Osteocyte (in vitro differentiated cells): ENCODE measurements around the gene ABCC11. TPM values are rescaled to one million over a fixed set of nuclear protein-coding genes. Genes with fewer than 3 reads are reported as not detected.

Experiments used
- DNase-seq: peaks from one replicate; pipeline ENCODE4 v3.0.0; 2021; ENCODE audit warnings: mixed read lengths; ENCODE audit not compliant: unreplicated experiment; ENCODE audit errors: extremely low spot score
- H3K27ac Mint-ChIP-seq: one replicate; pipeline ENCODE4 v1.8.0; 2021; ENCODE audit warnings: mild to moderate bottlenecking, mixed read lengths; ENCODE audit not compliant: unreplicated experiment
- H3K27me3 Mint-ChIP-seq: one replicate; pipeline ENCODE4 v1.8.0; 2021; ENCODE audit warnings: mixed read lengths; ENCODE audit not compliant: unreplicated experiment
- H3K36me3 Mint-ChIP-seq: one replicate; pipeline ENCODE4 v1.8.0; 2021; ENCODE audit warnings: mixed read lengths; ENCODE audit not compliant: unreplicated experiment
- H3K4me1 Mint-ChIP-seq: one replicate; pipeline ENCODE4 v1.8.0; 2021; ENCODE audit warnings: mixed read lengths; ENCODE audit not compliant: unreplicated experiment
- H3K4me3 Mint-ChIP-seq: one replicate; pipeline ENCODE4 v1.8.0; 2021; ENCODE audit warnings: mild to moderate bottlenecking, moderate library complexity, mixed read lengths; ENCODE audit not compliant: unreplicated experiment
- H3K9me3 Mint-ChIP-seq: one replicate; pipeline ENCODE4 v1.8.0; 2021; ENCODE audit warnings: mixed read lengths; ENCODE audit not compliant: unreplicated experiment
- total RNA-seq: library from RNA; stranded (reverse); gene quantifications from 2 replicates; pipeline ENCODE4 v1.2.1, GENCODE V29; 2021
- TF ChIP-seq, protein P1 (sequence below): fragments of 200-600 bp; sonication (generic); IDR thresholded peaks from 2 replicates; pipeline ENCODE4 v1.5.0; 2021; ENCODE audit warnings: antibody characterized with exemption, mild to moderate bottlenecking, moderate library complexity

ABCC11 gene
- total RNA-seq, 1 donor from 2014 or later, result 0.48 TPM

DNA sequence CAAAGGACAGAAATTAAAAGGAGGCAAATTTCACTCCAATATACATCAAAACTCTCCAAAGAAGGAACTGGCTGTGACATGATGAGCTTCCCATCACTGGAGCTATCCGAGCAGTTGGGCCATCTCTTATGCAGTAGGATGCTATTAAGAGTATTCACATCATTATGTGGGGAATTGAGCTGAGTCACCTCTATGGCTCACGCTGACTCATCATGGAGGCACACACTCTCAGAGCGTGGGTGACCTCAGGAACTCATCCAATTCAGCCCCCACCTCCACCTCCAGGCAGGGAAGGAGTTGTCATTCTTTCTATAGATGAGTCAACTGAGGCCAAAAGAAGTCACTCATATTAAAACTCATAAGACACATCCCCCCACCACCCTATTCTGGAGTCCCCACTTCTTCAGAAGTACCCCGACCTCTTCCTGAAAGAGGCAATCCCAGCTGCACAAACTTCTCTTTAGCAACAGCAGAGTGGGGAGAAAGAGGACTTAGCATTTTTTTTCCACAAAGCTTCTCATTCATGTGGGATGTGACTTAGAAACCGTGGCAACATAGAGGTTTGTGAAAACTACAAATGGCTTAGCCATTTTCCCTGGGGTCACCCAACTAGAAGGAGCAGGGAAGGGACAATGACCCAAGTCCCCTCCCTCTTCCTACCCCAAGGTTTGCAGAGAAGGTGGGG, 124.1 kb downstream of the ABCC11 start:
- Mint-ChIP-seq H3K4me3 (no peak overlapping the region), H3K27me3 (no peaks in the 10 kb centered on the region), H3K27ac (peak overlapping the region; percentile 88), H3K9me3 (no peaks in the 10 kb centered on the region), H3K36me3 (no peaks in the 10 kb centered on the region), H3K4me1 (peaks cover 64% of the 10 kb centered on the region)
- DNase-seq, result no peak
- TF ChIP-seq, protein P1, sequence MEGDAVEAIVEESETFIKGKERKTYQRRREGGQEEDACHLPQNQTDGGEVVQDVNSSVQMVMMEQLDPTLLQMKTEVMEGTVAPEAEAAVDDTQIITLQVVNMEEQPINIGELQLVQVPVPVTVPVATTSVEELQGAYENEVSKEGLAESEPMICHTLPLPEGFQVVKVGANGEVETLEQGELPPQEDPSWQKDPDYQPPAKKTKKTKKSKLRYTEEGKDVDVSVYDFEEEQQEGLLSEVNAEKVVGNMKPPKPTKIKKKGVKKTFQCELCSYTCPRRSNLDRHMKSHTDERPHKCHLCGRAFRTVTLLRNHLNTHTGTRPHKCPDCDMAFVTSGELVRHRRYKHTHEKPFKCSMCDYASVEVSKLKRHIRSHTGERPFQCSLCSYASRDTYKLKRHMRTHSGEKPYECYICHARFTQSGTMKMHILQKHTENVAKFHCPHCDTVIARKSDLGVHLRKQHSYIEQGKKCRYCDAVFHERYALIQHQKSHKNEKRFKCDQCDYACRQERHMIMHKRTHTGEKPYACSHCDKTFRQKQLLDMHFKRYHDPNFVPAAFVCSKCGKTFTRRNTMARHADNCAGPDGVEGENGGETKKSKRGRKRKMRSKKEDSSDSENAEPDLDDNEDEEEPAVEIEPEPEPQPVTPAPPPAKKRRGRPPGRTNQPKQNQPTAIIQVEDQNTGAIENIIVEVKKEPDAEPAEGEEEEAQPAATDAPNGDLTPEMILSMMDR, result no peak

DNA sequence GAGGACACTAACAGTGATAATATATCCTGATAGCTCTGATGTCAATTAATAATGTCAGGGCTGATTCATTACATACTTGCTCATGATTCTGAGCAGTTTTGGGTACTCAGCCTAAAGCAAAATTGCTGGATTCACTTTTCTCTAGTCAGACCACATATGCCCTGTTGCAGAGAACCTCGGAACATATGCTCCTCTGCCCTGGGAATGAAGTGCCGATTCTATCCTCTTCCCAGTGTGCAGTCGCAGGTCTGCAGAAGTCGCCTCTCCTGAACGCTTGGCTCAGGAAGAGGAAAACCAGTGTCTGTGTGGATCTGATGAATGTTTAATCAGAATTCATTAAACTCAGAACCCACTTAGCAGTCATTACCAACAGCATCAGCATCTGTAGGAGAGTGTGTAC, 126.1 kb downstream of the ABCC11 start:
- no peaks in the 10 kb centered on the region for H3K9me3 Mint-ChIP-seq

DNA sequence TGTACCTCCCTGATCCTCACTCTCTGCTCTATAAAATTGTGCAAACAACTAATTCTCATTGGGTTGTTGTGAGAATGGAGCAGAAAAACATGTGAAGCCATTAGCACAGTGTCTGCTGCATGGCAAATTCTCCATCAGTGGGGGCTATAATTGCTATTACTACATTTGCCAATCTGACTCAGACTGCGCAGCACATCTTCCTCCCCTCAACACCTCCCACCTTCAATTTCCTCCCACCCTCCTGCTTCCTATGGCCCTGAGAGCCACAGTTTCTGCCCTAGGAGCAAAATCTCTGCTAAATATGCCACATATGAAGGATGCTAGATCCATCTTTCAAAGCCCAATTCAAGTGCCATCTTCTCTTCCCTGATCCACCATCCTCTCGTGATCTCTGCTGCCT, 128.5 kb downstream of the ABCC11 start:
- peak overlapping the region; percentile 28 for H3K27ac Mint-ChIP-seq
- H3K4me3 Mint-ChIP-seq, result no peak overlapping the region
- H3K36me3 Mint-ChIP-seq, result no peaks in the 10 kb centered on the region
- H3K9me3 Mint-ChIP-seq, result no peaks in the 10 kb centered on the region
- no peaks in the 10 kb centered on the region for H3K27me3 Mint-ChIP-seq
- no peak for DNase-seq
- H3K4me1 Mint-ChIP-seq, result peaks cover 22% of the 10 kb centered on the region
- TF ChIP-seq, protein P1, result no peak

More for the DNA sequence above, 126.1 kb downstream of the ABCC11 start:
- H3K27ac Mint-ChIP-seq, result no peak overlapping the region
- H3K36me3 Mint-ChIP-seq, result no peaks in the 10 kb centered on the region
- TF ChIP-seq, protein P1, result no peak
- no peaks in the 10 kb centered on the region for H3K27me3 Mint-ChIP-seq
- DNase-seq, result no peak
- no peak overlapping the region for H3K4me3 Mint-ChIP-seq
- H3K4me1 Mint-ChIP-seq, result peaks cover 45% of the 10 kb centered on the region

DNA sequence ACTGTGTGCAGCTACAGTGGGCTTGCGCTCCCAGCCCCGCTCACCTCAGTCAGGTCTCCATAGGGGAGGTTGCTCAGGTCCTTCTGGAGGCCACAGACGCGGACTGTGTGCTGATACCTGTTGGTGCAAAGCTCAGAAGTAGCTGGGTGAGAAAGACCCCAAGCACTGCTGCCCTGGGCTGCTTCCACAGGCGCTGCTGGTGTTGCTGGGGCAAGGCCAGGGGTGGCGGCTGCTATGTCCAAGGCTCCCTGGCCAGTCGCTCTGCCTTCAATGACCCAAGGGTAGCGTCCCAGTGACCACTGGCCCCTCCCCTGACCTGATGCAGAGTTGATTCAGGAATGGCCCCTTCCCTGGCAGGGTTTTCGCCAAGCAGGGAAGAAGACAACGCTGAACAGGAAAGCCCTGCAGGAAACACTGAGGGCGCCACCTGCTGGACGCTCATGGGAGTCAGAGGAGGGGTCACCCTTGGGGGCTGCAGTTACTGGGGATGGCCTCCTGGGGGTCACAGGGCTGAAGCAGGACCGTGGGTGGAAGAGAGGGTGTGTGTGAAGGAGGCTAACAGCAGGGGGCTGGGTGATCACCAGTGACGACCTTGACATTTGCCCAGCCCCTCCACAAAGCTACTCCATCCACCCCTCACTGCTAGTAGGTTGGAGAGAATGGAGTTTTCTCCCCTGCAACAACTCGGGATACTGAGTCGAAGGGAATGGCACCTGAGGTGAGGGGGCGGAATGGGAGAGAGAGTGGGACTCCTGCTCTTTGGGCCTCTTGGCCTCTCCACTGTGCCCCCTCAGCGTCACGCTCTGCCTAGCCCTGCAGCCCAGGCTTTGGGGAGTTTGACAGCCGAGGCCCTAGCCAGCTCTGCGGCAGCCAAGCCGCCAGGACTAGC, 129.9 kb downstream of the ABCC11 start:
- DNase-seq, result peak; percentile 87
- TF ChIP-seq, protein P1, result peak; percentile 67
- H3K9me3 Mint-ChIP-seq, result no peaks in the 10 kb centered on the region
- no peak overlapping the region for H3K4me3 Mint-ChIP-seq
- no peak overlapping the region for H3K27ac Mint-ChIP-seq
- H3K27me3 Mint-ChIP-seq, result no peaks in the 10 kb centered on the region
- H3K4me1 Mint-ChIP-seq, result peaks cover 13% of the 10 kb centered on the region
- H3K36me3 Mint-ChIP-seq, result no peaks in the 10 kb centered on the region

Other genes with a start within 250 kb of the ABCC11 start
- not detected in 2 replicates for gene ABCC12, start 91.5 kb downstream of the ABCC11 start, total RNA-seq
- 67.1 and 69.5 TPM in 2 replicates for gene LONP2, start 3.2 kb downstream of the ABCC11 start, total RNA-seq
- gene SIAH1, start 137.9 kb upstream of the ABCC11 start, total RNA-seq, result 29.4 and 32.2 TPM in 2 replicates